SHP77 treated with DMSO at 0.1 percent for 48 hours (cell line): ENCODE data around the gene CHRNG.
"Not testable (repeated sequence)": the region's sequence is repeated elsewhere in the genome, so short reads cannot be mapped to it uniquely, and the experiment has no call there.

ENCODE experiments used
- DNase-seq: peaks from one replicate; lab custom pipeline; 2025; lab: John Stamatoyannopoulos, UW

CHRNG gene

DNA sequence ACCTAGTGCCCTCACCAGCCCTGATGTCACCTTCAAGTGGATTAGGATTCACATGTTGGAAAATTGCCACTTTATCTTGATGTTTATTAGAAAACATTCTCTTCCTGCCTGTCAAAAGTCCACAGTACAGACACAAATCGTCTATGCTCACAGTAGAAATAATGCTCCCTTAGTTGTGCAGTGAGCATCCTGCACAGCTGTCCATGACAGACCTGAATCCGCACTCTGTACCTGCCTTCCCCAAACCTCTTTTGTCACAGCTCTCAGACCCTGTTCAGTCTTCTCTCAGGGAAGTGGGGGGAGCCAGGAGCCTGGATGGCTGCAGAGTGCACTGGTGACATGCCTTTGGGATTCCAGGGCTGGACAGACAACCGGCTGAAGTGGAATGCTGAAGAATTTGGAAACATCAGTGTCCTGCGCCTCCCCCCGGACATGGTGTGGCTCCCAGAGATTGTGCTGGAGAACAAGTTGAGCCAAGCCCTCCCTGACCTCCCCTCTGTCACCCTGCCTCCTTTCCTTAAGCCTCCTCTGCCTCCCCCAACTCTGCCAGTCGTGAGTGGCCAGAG is 11.5 kb upstream of the CHRNG start:
- DNase-seq = no peak

DNA sequence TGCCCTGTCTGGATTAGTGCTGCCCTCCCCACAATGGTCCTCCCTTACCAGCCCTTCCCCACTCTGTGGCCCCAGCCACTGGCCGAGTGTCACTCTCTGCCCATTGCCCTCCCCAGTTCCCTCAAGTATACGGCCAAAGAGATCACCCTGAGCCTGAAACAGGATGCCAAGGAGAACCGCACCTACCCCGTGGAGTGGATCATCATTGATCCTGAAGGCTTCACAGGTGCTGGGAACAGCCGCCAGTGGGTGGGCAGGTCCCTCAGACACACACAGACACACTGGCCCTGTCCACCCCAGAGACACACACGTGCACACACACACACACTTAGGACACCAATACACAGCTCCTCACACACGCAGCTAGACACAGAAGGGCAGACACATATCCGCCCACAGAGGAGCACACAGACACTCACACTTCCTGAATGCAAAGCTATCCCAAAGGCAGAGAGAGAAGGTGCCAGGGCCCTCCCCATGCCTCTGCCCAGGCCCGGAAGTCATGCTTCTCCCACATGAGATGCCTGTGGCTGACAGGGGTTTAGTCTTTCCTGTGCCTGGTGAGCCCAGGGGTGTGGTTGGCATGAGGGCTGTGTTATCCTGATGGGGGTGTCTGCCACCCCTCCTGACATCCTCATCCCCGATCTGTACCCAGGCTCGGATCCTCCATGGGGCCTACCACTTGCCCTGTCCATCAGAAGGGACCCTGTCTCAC is 10.6 kb upstream of the CHRNG start:
- DNase-seq = no peak

- DNase-seq = no peak
These were observed 9.5 kb upstream of the CHRNG start for GRCh38 chr2:232529806-232530547.

DNA sequence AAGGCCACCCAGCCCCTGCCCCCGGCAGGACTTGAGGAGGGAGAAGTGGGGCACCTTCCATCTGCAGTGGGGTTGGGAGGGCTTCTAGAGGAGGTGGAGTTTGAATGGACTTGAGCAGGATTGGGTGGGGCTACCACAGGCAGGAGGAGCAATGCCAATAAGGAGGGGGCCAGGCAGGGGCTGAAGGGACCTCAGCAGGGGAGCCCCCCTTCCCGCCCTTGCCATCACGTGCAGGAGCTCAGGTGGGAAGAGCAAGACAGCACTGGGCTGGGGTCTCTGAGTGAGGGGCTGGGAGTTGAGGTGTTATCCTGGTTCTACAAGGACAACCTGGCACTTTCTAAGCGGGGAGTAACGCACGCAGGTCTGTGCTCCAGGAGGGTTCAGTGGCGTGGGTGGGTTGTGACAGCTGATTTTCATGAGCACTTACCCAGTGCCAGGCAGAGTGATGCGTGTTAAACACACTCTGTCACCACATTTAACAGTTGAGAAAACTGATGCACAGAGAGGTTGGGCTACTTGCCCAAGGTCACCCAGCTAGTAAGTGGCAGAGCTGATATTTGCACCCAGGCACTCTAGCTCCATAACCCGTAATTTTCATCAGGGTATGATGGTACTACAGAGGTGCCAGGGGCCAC is 8.7 kb upstream of the CHRNG start:
- no peak for DNase-seq

- no peak for DNase-seq
These were observed 7.1 kb upstream of the CHRNG start for GRCh38 chr2:232532419-232532818.

DNA sequence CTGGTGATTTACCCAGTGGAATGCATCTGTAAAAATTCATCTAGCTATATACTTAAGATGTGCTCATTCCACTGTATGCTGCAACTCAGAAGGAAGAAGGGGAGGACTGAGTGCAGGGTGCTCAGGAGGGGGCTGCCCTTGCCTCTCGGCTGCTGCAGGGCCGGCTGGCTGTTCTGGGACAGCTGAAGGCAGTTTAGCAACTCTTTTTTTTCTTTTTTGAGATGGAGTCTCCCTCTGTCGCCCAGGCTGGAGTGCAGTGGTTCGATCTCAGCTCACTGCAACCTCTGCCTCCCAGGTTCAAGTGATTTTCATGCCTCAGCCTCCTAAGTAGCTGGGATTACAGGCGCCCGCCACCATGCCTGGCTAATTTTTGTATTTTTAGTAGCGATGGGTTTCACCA is 6.7 kb upstream of the CHRNG start:
- DNase-seq = not testable (repeated sequence)

GRCh38 chr2:232533944-232534710 is 5.4 kb upstream of the CHRNG start:
- DNase-seq = no peak

DNA sequence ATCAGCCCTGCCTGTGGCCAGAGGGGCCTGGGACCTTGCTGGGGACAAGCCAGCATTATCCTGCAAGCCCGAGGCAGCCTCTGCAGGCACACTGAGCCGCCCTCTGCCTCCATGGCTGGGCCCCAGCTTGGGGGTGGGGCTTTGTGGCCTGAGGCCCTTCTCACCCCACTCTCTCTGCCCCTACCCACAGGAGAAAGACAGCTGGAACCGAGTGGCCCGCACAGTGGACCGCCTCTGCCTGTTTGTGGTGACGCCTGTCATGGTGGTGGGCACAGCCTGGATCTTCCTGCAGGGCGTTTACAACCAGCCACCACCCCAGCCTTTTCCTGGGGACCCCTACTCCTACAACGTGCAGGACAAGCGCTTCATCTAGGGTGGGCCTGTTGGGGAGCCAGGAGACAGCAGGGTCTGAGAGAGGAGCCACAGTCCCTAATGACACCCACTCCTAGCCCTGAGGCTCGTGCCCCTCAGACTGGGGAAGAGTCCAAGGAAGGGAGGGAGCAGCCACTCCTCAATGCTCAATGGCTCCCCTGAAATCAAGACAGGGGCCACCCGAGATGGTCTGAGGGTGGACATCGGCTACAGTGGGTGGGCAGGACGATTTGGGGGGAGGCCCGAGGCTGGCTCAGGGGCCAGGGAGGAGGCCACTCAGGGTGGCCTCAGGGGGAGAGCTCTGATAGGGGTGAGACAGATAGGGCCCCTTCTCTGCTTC is 4.4 kb upstream of the CHRNG start:
- no peak for DNase-seq

- no peak for DNase-seq
These were observed 3.5 kb upstream of the CHRNG start for GRCh38 chr2:232535761-232536530.

DNA sequence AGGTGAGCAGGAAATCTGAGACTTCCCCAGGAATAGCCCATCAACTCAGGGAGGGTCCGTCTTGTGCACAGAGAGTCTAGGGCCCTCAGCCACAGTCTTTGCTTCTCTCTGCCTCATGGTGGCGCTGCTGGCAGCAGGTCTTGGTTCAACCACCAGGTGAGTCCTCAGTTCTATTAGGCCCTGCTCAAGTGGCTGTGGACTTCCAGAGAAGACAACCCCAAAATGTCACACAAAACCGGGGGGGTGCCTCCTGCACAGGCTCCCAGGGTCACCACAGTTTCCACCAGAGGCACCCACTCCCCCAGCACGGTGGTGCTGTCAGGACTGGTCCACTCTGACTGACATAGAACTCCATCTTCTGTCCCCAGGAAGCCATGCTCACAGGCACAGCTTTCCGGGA is 2.4 kb upstream of the CHRNG start:
- no peak for DNase-seq

- no peak for DNase-seq
These were observed 2.0 kb upstream of the CHRNG start for GRCh38 chr2:232537499-232537898.

DNA sequence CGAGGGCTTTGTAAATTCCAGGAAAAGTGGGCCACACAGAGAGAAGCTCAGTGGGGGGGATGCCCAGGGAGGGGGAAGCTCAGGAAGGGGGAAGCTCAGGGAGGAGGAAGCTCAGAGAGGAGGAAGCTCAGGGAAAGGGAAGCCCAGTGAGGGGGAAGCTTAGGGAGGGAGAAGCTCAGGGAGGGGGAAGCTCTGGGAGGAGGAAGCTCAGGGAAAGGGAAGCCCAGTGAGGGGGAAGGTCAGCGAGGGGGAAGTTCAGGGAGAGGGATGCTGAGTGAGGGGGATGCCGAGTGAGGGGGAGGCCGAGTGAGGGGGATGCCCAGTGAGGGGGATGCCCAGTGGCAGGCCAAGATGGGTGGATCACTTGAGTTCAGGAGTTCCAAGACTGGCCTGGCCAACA is 821 bp upstream of the CHRNG start:
- DNase-seq = no peak

GRCh38 chr2:232540441-232541041 is 1.0 kb downstream of the CHRNG start:
- DNase-seq = no peak

- DNase-seq = no peak
These were observed 1.9 kb downstream of the CHRNG start for GRCh38 chr2:232541195-232541960.

DNA sequence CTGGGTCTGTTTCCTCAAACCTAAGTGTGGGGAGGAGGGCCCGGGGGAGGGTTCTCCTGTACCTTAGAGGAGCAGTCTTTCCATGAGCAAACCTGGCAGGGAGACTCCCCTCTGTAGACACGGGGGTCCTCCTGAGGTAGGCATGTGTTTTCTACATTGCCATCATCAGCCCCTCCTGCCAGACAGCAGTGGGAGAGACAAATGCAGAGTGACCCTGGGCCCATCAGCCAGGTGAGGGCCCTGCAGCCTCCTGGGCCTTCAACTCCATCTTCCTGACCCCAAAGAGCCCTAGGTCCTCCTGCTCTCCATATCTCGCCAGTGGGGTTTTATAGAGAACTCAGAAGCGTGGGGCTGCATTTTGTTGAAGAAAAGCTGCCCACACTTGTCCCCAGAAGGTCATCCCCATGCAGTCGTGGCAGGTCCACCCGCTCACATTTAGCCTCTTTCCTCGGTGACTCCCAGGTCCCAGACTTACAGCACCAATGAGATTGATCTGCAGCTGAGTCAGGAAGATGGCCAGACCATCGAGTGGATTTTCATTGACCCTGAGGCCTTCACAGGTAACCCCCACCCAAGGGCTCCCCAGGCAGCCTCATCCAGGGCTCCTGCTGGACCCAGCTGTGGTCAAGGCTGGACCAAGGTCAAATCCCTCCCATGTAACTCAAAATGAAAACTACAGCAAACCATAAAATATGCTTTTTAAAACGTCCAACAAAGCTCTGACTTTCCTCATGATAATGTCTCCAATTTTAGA is 2.6 kb downstream of the CHRNG start:
- DNase-seq = no peak

DNA sequence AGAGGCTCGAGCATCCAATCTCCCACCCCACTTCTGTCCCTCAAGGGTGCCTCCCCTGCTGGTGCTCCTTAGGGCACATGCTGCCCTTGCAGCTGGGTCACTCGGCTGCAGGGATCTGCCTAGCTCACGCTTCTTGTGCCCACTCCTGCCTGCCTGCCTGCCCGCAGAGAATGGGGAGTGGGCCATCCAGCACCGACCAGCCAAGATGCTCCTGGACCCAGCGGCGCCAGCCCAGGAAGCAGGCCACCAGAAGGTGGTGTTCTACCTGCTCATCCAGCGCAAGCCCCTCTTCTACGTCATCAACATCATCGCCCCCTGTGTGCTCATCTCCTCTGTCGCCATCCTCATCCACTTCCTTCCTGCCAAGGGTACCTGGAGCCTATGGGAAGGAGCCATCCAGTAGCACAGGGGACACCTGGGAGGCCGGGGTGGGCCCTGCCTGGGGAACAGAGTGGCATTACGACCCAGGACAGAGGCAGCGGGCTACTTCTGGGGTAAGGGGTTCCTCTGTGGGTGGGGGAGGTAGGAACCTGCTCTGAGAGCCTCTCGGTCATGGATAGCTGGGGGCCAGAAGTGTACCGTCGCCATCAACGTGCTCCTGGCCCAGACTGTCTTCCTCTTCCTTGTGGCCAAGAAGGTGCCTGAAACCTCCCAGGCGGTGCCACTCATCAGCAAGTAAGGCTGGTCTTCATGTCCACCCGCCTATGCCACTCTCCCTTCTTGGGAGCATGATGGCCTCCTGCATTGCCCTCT is 3.4 kb downstream of the CHRNG start:
- no peak for DNase-seq

DNA sequence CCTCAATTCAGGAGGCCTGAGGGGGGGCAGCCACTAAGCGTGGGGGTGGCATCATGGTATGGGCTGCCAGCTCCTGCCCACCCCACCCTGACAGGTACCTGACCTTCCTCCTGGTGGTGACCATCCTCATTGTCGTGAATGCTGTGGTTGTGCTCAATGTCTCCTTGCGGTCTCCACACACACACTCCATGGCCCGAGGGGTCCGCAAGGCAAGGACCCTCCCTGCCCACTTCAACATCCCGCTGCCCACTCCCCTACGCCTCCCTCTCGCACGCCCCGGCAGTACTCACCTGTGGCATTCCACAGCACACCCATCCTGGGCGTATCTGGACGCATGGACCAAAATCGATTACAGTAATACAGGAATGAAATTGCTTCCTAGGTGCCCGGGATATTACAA is 4.0 kb downstream of the CHRNG start:
- no peak for DNase-seq
